ENCODE results near the gene DIO2.

Gene DIO2

GRCh38 chr14:80167793-80168448 lies 43.4 kb downstream of the DIO2 start:
- Histone ChIP-seq H3K36me3 (no peaks in the 10 kb centered on the region), H3K27me3 (no peaks in the 10 kb centered on the region), H3K4me1 (ENCODE audit: control insufficient read depth in 1 of 2, insufficient read depth in 1 of 2, low read depth in 1 of 2, low read length in 1 of 2) (no peaks in the 10 kb centered on the region), H3K9me3 (no peaks in the 10 kb centered on the region), H3K4me3 (ENCODE audit: low read depth in 1 of 2, low read length in 1 of 2) (no peak overlapping the region), H3K27ac (no peak overlapping the region)
- no peak for TF ChIP-seq CTCF (IDR thresholded peaks at IDR 0.05)

GRCh38 chr14:80164991-80165721 lies 46.1 kb downstream of the DIO2 start:
- Histone ChIP-seq H3K27ac (no peak overlapping the region), H3K27me3 (no peaks in the 10 kb centered on the region), H3K9me3 (no peaks in the 10 kb centered on the region), H3K4me1 (ENCODE audit: control insufficient read depth in 1 of 2, insufficient read depth in 1 of 2, low read depth in 1 of 2, low read length in 1 of 2) (no peaks in the 10 kb centered on the region), H3K36me3 (no peaks in the 10 kb centered on the region), H3K4me3 (ENCODE audit: low read depth in 1 of 2, low read length in 1 of 2) (no peak overlapping the region)
- no peak for TF ChIP-seq CTCF (IDR thresholded peaks at IDR 0.05)

- H3K4me3 ChIP-seq (ENCODE audit: low read depth in 1 of 2, low read length in 1 of 2) = no peak overlapping the region
- no peak for TF ChIP-seq CTCF (IDR thresholded peaks at IDR 0.05)
- H3K9me3 ChIP-seq = no peaks in the 10 kb centered on the region
- H3K36me3 ChIP-seq = no peaks in the 10 kb centered on the region
- no peak overlapping the region for H3K27ac ChIP-seq
- H3K4me1 ChIP-seq (ENCODE audit: control insufficient read depth in 1 of 2, insufficient read depth in 1 of 2, low read depth in 1 of 2, low read length in 1 of 2) = no peaks in the 10 kb centered on the region
- H3K27me3 ChIP-seq = no peaks in the 10 kb centered on the region
These were observed 58.5 kb downstream of the DIO2 start for GRCh38 chr14:80152763-80153162.

GRCh38 chr14:80152166-80152565 lies 59.1 kb downstream of the DIO2 start:
- H3K4me3 ChIP-seq (ENCODE audit: low read depth in 1 of 2, low read length in 1 of 2) = no peak overlapping the region
- H3K36me3 ChIP-seq = no peaks in the 10 kb centered on the region
- no peak for TF ChIP-seq CTCF (IDR thresholded peaks at IDR 0.05)
- no peaks in the 10 kb centered on the region for H3K27me3 ChIP-seq
- H3K27ac ChIP-seq = no peak overlapping the region
- H3K9me3 ChIP-seq = no peaks in the 10 kb centered on the region
- H3K4me1 ChIP-seq (ENCODE audit: control insufficient read depth in 1 of 2, insufficient read depth in 1 of 2, low read depth in 1 of 2, low read length in 1 of 2) = no peaks in the 10 kb centered on the region

GRCh38 chr14:80150301-80150700 lies 61.0 kb downstream of the DIO2 start:
- H3K27ac ChIP-seq = no peak overlapping the region
- no peaks in the 10 kb centered on the region for H3K27me3 ChIP-seq
- no peak for TF ChIP-seq CTCF (IDR thresholded peaks at IDR 0.05)
- H3K36me3 ChIP-seq = no peaks in the 10 kb centered on the region
- no peak overlapping the region for H3K4me3 ChIP-seq (ENCODE audit: low read depth in 1 of 2, low read length in 1 of 2)
- H3K9me3 ChIP-seq = no peaks in the 10 kb centered on the region
- no peaks in the 10 kb centered on the region for H3K4me1 ChIP-seq (ENCODE audit: control insufficient read depth in 1 of 2, insufficient read depth in 1 of 2, low read depth in 1 of 2, low read length in 1 of 2)

Measured in neutrophil (primary cell).